Esophagus (tissue), 2 donors: Measurements from ENCODE around the gene TYR. TPM values are rescaled to one million over a fixed set of nuclear protein-coding genes. Genes with fewer than 3 reads are reported as not detected.

ENCODE experiments used
- H3K27ac ChIP-seq, 2 donors: one replicate each; pipeline ENCODE4 v1.5.1; 2013; ENCODE audit warnings: low read depth in 2 of 2, mild to moderate bottlenecking in 2 of 2, inconsistent platforms in 1 of 2, low read length in 1 of 2, moderate library complexity in 1 of 2
- H3K27me3 ChIP-seq, 2 donors: one replicate each; pipeline ENCODE4 v1.6.1; 2013; ENCODE audit warnings: low read length in 2 of 2, control low read depth in 1 of 2, mild to moderate bottlenecking in 1 of 2; ENCODE audit not compliant: insufficient read depth in 2 of 2, control insufficient read depth in 1 of 2
- H3K36me3 ChIP-seq, 2 donors: one replicate each; pipeline ENCODE4 v1.6.1; 2013; ENCODE audit warnings: low read length in 1 of 2; ENCODE audit not compliant: control insufficient read depth in 2 of 2, insufficient read depth in 2 of 2
- H3K4me1 ChIP-seq, 2 donors: one replicate each; pipeline ENCODE4 v1.6.1; 2013; ENCODE audit warnings: low read length in 1 of 2; ENCODE audit not compliant: control insufficient read depth in 2 of 2, insufficient read depth in 2 of 2
- H3K4me3 ChIP-seq, 2 donors: one replicate each; pipeline ENCODE4 v1.5.1; 2013; ENCODE audit warnings: low read length in 2 of 2, mild to moderate bottlenecking in 2 of 2, low read depth in 1 of 2, moderate library complexity in 1 of 2
- H3K9me3 ChIP-seq, 2 donors: one replicate each; pipeline ENCODE4 v1.6.1; 2013; ENCODE audit warnings: mild to moderate bottlenecking in 2 of 2, low read depth in 1 of 2, low read length in 1 of 2, moderate library complexity in 1 of 2; ENCODE audit not compliant: control insufficient read depth in 2 of 2, insufficient read depth in 1 of 2
- WGBS, 2 donors: extraction: QIAGEN DNeasy Blood & Tissue Kit; methylation state at CpG; one replicate each; pipeline ENCODE4 v1.1.7; 2013; 5-methylcytosine and 5-hydroxymethylcytosine counted together
- polyA plus RNA-seq, 2 donors: library from polyadenylated mRNA; stranded (reverse); fragments of 200-250 nt; gene quantifications; one replicate each; pipeline ENCODE4 v1.2.3, GENCODE V29; 2013
- donor health status: healthy with polysubstance abuse.
- donor health status: Bipolar disorder and iron deficiency.

TYR gene
- not detected for polyA plus RNA-seq

GRCh38 chr11:89177691-89178231, at the start of gene TYR:
Gene TYR, plus strand, starts transcription at chr11:89177875. Its CDS starts 79 bp downstream, at chr11:89177954.
- H3K4me1 ChIP-seq, result no peaks in the 10 kb centered on the region
- no peaks in the 10 kb centered on the region for H3K9me3 ChIP-seq
- no peak within 1 kb of the TSS for H3K4me3 ChIP-seq
- H3K27ac ChIP-seq, result no peak within 1 kb of the TSS
- H3K36me3 ChIP-seq, result no peaks in the 10 kb centered on the region
- no peaks in the 10 kb centered on the region for H3K27me3 ChIP-seq
- WGBS, 2 donors, result 82 to 84% methylated on average over 8 of the region's 8 CpGs

GRCh38 chr11:89136606-89137005, 41.1 kb upstream of the TYR start:
- Histone ChIP-seq H3K4me1 (no peaks in the 10 kb centered on the region), H3K4me3 (no peak overlapping the region), H3K27ac (no peak overlapping the region), H3K36me3 (no peaks in the 10 kb centered on the region), H3K9me3 (no peaks in the 10 kb centered on the region), H3K27me3 (no peaks in the 10 kb centered on the region)

- no peaks in the 10 kb centered on the region for H3K36me3 ChIP-seq
- H3K27me3 ChIP-seq, result no peaks in the 10 kb centered on the region
- H3K4me1 ChIP-seq, result no peaks in the 10 kb centered on the region
- no peaks in the 10 kb centered on the region for H3K9me3 ChIP-seq
- H3K4me3 ChIP-seq, result no peak overlapping the region
- WGBS, 2 donors, result 38 to 44% methylated on average over 1 of the region's 1 CpG
- no peak overlapping the region for H3K27ac ChIP-seq
These were observed 30.4 kb upstream of the TYR start for GRCh38 chr11:89147229-89147628.

- no peak overlapping the region for H3K4me3 ChIP-seq
- no peaks in the 10 kb centered on the region for H3K9me3 ChIP-seq
- no peaks in the 10 kb centered on the region for H3K4me1 ChIP-seq
- WGBS, 2 donors, result 89% methylated on average over 4 of the region's 4 CpGs
- H3K36me3 ChIP-seq, result no peaks in the 10 kb centered on the region
- no peaks in the 10 kb centered on the region for H3K27me3 ChIP-seq
- H3K27ac ChIP-seq, result no peak overlapping the region
These were observed 17.7 kb upstream of the TYR start for GRCh38 chr11:89159974-89160373.

GRCh38 chr11:89161949-89162348, 15.7 kb upstream of the TYR start:
- Histone ChIP-seq H3K27me3 (no peaks in the 10 kb centered on the region), H3K27ac (no peak overlapping the region), H3K4me3 (no peak overlapping the region), H3K4me1 (no peaks in the 10 kb centered on the region), H3K36me3 (no peaks in the 10 kb centered on the region), H3K9me3 (no peaks in the 10 kb centered on the region)
- WGBS, 2 donors, result 82% methylated on average over 3 of the region's 3 CpGs

- Histone ChIP-seq H3K4me1 (no peaks in the 10 kb centered on the region), H3K4me3 (no peak overlapping the region), H3K36me3 (no peaks in the 10 kb centered on the region), H3K27me3 (no peaks in the 10 kb centered on the region), H3K9me3 (no peaks in the 10 kb centered on the region), H3K27ac (no peak overlapping the region)
- WGBS, 2 donors, result 62 to 66% methylated on average over 3 of the region's 3 CpGs
These were observed 14.0 kb upstream of the TYR start for GRCh38 chr11:89163686-89164085.

GRCh38 chr11:89168396-89168795, 9.3 kb upstream of the TYR start:
- 54 to 57% methylated on average over 3 of the region's 3 CpGs for WGBS, 2 donors

GRCh38 chr11:89175796-89176195, 1.9 kb upstream of the TYR start:
- 63 to 71% methylated on average over 2 of the region's 2 CpGs for WGBS, 2 donors
- H3K27ac ChIP-seq, result no peak overlapping the region
- no peaks in the 10 kb centered on the region for H3K27me3 ChIP-seq
- no peak overlapping the region for H3K4me3 ChIP-seq
- no peaks in the 10 kb centered on the region for H3K36me3 ChIP-seq
- no peaks in the 10 kb centered on the region for H3K4me1 ChIP-seq
- no peaks in the 10 kb centered on the region for H3K9me3 ChIP-seq

More at GRCh38 chr11:89168396-89168795, 9.3 kb upstream of the TYR start:
- Histone ChIP-seq H3K4me1 (no peaks in the 10 kb centered on the region), H3K27me3 (no peaks in the 10 kb centered on the region), H3K9me3 (no peaks in the 10 kb centered on the region), H3K36me3 (no peaks in the 10 kb centered on the region), H3K27ac (no peak overlapping the region), H3K4me3 (no peak overlapping the region)

GRCh38 chr11:89176938-89177337, 737 bp upstream of the TYR start:
- Histone ChIP-seq H3K27me3 (no peaks in the 10 kb centered on the region), H3K36me3 (no peaks in the 10 kb centered on the region), H3K27ac (no peak overlapping the region), H3K4me1 (no peaks in the 10 kb centered on the region), H3K9me3 (no peaks in the 10 kb centered on the region), H3K4me3 (no peak overlapping the region)
- WGBS, 2 donors, result 80 to 83% methylated on average over 2 of the region's 2 CpGs

- Histone ChIP-seq H3K27ac (no peak overlapping the region), H3K27me3 (no peaks in the 10 kb centered on the region), H3K36me3 (no peaks in the 10 kb centered on the region), H3K9me3 (no peaks in the 10 kb centered on the region), H3K4me1 (no peaks in the 10 kb centered on the region), H3K4me3 (no peak overlapping the region)
- 46 to 52% methylated on average over 2 of the region's 2 CpGs for WGBS, 2 donors
These were observed 3.4 kb downstream of the TYR start for GRCh38 chr11:89181111-89181510.
